T-helper 1 cell (primary cell): ENCODE data around the gene MRPL4.

Experiments
- DNase-seq, 5 donors: peaks; one replicate each; pipeline ENCODE4 v3.0.0-alpha.2; 2012 to 2020
- total RNA-seq, 4 donors: gene quantifications; one replicate each; lab custom pipeline; 2026; lab: John Stamatoyannopoulos, UW

The MRPL4 gene
- 11.1 to 18.3 (median 15.6) reads per million in 4 donors for total RNA-seq

- peak; percentile 89 to 98 (median 96) for DNase-seq
Measured at GRCh38 chr19:10251792-10252694, at the start of gene MRPL4. Gene MRPL4 (plus strand): TSS chr19:10252214. CDS start chr19:10252254, 40 bp downstream.

- DNase-seq: no peak
Measured at GRCh38 chr19:10203686-10204085, 48.3 kb upstream of the MRPL4 start.

GRCh38 chr19:10205636-10206035, 46.4 kb upstream of the MRPL4 start:
- DNase-seq: no peak

GRCh38 chr19:10206226-10206885, 45.7 kb upstream of the MRPL4 start:
- no peak for DNase-seq

GRCh38 chr19:10207026-10207425, 45.0 kb upstream of the MRPL4 start:
- DNase-seq: no peak

GRCh38 chr19:10209315-10209714, 42.7 kb upstream of the MRPL4 start:
- no peak for DNase-seq

- DNase-seq: no peak
Measured at GRCh38 chr19:10211061-10211460, 41.0 kb upstream of the MRPL4 start.

GRCh38 chr19:10211691-10212090, 40.3 kb upstream of the MRPL4 start:
- DNase-seq: no peak

- no peak for DNase-seq
Measured at GRCh38 chr19:10214784-10215183, 37.2 kb upstream of the MRPL4 start.

- no peak for DNase-seq
Measured at GRCh38 chr19:10217085-10217484, 34.9 kb upstream of the MRPL4 start.

- DNase-seq: peak; percentile 16 to 44 (median 22)
Measured at GRCh38 chr19:10219678-10220077, 32.3 kb upstream of the MRPL4 start.

- no peak for DNase-seq
Measured at GRCh38 chr19:10220695-10221094, 31.3 kb upstream of the MRPL4 start.

GRCh38 chr19:10222201-10222890, 29.7 kb upstream of the MRPL4 start:
- DNase-seq: no peak

- no peak for DNase-seq
Measured at GRCh38 chr19:10223488-10224213, 28.4 kb upstream of the MRPL4 start.

GRCh38 chr19:10224337-10224736, 27.7 kb upstream of the MRPL4 start:
- DNase-seq: no peak

- DNase-seq: no peak
Measured at GRCh38 chr19:10226021-10226375, 26.0 kb upstream of the MRPL4 start.

GRCh38 chr19:10226376-10227025, 25.5 kb upstream of the MRPL4 start:
- DNase-seq: no peak

- no peak for DNase-seq
Measured at GRCh38 chr19:10227026-10227971, 24.7 kb upstream of the MRPL4 start.

- DNase-seq: no peak
Measured at GRCh38 chr19:10228393-10228792, 23.6 kb upstream of the MRPL4 start.

- DNase-seq: peak in 2 of 5 donors; percentile 31 to 43
Measured at GRCh38 chr19:10228920-10229319, 23.1 kb upstream of the MRPL4 start.
